SK-N-MC (cell line): ENCODE results near the gene TPX2.

Experiments
- EZH2 ChIP-seq: fragments of 200-600 bp; sonication (generic); IDR thresholded peaks from one replicate; pipeline ENCODE4 v1.6.1; 2017; ENCODE audit warnings: antibody characterized with exemption
- POLR2AphosphoS5 ChIP-seq: IDR thresholded peaks from 2 replicates; pipeline ENCODE4 v1.6.1; 2012; ENCODE audit warnings: mild to moderate bottlenecking, low read depth, low read length, borderline replicate concordance

- TF ChIP-seq EZH2, result no peak
- no peak for TF ChIP-seq POLR2AphosphoS5
These were observed 30.6 kb downstream of the TPX2 start for GRCh38 chr20:31769681-31770080.
